AG10803 (cell line): ENCODE data around the gene CLPTM1L.
"Not testable (repeated sequence)": the region's sequence is repeated elsewhere in the genome, so short reads cannot be mapped to it uniquely, and the experiment has no call there.

Experiments used
- DNase-seq: peaks from one replicate; pipeline ENCODE4 v3.0.0; 2010; ENCODE audit warnings: low read depth
- H3K4me3 ChIP-seq: 2 replicates; pipeline ENCODE4 v1.5.1; 2011; ENCODE audit warnings: mild to moderate bottlenecking, low read length, control low read depth
- CTCF ChIP-seq: conservative IDR thresholded peaks from 2 replicates; pipeline ENCODE4 v1.5.1; 2011; ENCODE audit warnings: mild to moderate bottlenecking, low read length, control low read depth, inconsistent platforms

The CLPTM1L gene

GRCh38 chr5:1367149-1367548 lies 22.2 kb upstream of the CLPTM1L start:
- no peak for DNase-seq
- TF ChIP-seq CTCF: no peak
- no peak overlapping the region for H3K4me3 ChIP-seq

- TF ChIP-seq CTCF: no peak
- no peak for DNase-seq
- no peak overlapping the region for H3K4me3 ChIP-seq
Measured at GRCh38 chr5:1366514-1366913, 21.6 kb upstream of the CLPTM1L start.

- H3K4me3 ChIP-seq: no peak overlapping the region
- TF ChIP-seq CTCF: no peak
- no peak for DNase-seq
Measured at GRCh38 chr5:1364211-1364610, 19.3 kb upstream of the CLPTM1L start.

- H3K4me3 ChIP-seq: no peak overlapping the region
- no peak for DNase-seq
- TF ChIP-seq CTCF: no peak
Measured at GRCh38 chr5:1363581-1363980, 18.7 kb upstream of the CLPTM1L start.

GRCh38 chr5:1363160-1363559 lies 18.3 kb upstream of the CLPTM1L start:
- DNase-seq: no peak
- H3K4me3 ChIP-seq: no peak overlapping the region
- no peak for TF ChIP-seq CTCF

- no peak overlapping the region for H3K4me3 ChIP-seq
- DNase-seq: no peak
- no peak for TF ChIP-seq CTCF
Measured at GRCh38 chr5:1362242-1363015, 17.5 kb upstream of the CLPTM1L start.

- DNase-seq: no peak
- H3K4me3 ChIP-seq: no peak overlapping the region
- no peak for TF ChIP-seq CTCF
Measured at GRCh38 chr5:1360861-1361260, 16.0 kb upstream of the CLPTM1L start.

- DNase-seq, H3K4me3 ChIP-seq: not testable (repeated sequence)
Measured at GRCh38 chr5:1360367-1360766, 15.5 kb upstream of the CLPTM1L start.
